ENCODE data around the gene FAM234B. TPM values are rescaled to one million over a fixed set of nuclear protein-coding genes. Genes with fewer than 3 reads are reported as not detected.

FAM234B gene, protein sequence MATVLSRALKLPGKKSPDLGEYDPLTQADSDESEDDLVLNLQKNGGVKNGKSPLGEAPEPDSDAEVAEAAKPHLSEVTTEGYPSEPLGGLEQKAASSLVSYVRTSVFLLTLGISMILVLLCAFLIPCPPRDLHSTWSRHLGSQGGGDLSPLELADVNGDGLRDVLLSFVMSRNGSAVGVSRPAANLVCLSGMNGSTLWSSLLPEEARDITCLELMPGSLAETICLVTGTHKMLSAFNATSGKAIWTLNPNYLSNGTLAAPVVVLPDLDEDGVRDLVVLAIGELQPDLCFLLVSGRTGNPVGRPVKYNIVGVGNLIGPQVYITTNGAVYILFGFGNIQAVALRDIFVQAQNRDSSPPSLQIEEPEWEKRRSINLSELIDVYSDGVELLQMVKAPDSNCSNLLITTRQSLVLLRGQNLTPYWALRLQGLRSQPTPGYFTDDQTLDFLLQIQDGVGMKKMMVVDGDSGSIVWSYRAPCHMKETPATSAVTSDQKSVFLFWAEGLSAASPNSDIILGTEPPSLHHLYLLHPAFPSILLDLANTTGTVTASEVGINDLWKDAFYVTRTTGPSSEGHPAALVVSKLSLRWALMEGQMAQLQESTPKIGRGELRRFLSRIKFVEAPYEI
- 1 to 10 TPM; 5.5 to 8.7 (median 6.6) TPM for total RNA-seq
- total RNA-seq (2013), result 6.1 TPM

DNA sequence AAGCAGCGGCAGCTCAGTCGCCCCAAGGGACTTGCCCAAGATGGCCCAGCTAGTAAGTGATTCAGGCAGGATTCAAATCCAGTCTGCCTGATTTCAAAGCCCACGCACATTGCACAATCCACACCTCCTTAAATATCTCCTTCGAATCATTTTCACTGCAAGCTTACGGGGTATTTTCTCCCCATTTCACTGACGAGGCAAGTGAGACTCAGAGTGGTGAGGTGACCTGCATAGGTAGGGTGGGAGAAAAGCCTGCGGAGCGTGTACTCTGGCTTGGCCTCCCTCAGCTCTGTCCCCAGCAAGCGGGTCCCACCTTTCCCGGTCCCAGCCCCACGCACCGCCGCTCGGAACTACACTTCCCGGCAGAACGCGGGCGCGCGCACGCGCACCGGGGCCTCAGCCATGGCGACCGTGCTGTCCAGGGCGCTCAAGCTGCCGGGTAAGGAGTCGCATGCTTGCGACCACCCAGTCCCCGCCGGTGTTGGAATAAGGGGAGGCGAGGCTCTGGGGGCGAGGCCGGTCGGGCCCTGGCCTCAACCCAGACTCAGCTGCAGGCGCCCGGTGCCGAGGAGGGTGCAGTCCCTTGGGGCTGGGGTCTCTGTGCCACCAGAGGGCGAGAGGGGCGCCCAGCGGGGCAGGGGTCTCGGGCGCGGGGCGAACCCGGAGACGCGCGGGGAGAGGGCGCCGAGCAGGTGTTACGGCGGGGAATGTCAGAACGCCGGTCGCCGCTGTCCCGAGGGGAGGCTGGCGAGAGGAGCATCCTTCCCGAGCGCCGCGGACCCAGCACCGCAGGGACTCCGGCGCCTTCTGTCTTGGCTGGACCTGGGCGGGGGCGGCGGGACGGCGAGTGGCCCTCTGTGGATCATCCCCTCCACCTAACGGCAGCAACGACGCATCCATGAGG is at the start of gene FAM234B:
TSS of gene FAM234B (plus strand) at position 380 of the 904 bp plus-strand sequence. CDS start at position 403, 23 bp downstream.
- intact Hi-C loops (cut with micrococcal nuclease), result no loop called here
- peak within 1 kb of the TSS in 1 of 2 donors; percentile 79 for H3K27ac Mint-ChIP-seq
- 3% methylated on average over 72 of the region's 74 CpGs for WGBS (ENCODE audit: insufficient coverage)

DNA sequence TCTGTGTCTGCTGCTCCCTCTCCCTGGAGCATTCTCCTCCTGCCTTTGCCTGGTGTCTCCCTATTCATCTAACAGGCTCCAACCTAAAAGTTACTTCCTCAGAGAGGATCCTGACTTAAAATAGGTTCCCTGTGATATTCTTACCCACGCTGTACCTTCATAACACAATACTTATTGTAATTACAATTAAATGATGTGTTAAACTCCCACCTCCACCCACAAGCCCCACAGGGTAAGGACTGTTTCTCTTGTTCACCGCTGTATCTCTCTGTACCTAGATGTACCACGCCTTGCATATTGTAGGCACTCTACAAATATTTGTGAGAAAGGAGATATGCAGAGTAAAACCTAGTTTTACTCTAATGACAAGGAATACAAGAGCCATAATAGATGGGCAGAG is 49.1 kb upstream of the FAM234B start:
- H3K9me3 ChIP-seq (ENCODE audit: control insufficient read depth, insufficient read depth, low read length), result no peaks in the 10 kb centered on the region
- Mint-ChIP-seq H3K27ac (no peak overlapping the region), H3K9me3 (no peaks in the 10 kb centered on the region), H3K4me3 (no peak overlapping the region), H3K27me3 (ENCODE audit: low read depth in 2 of 2) (no peaks in the 10 kb centered on the region), H3K36me3 (no peaks in the 10 kb centered on the region), H3K4me1 (peaks cover 23 to 39% of the 10 kb centered on the region in 2 donors)
- peaks cover 9% of the 10 kb centered on the region for H3K4me1 ChIP-seq (ENCODE audit: control insufficient read depth, insufficient read depth, low read length)
- no peak overlapping the region for H3K27ac ChIP-seq (ENCODE audit: low read length)
- intact Hi-C loops (cut with micrococcal nuclease), result no loop called here
- H3K36me3 ChIP-seq (ENCODE audit: control insufficient read depth, insufficient read depth, low read length), result no peaks in the 10 kb centered on the region
- DNase-seq (no peak), ATAC-seq (no peak)
- H3K4me3 ChIP-seq (ENCODE audit: low read length), result no peak overlapping the region
- H3K27me3 ChIP-seq (ENCODE audit: control insufficient read depth, insufficient read depth, low read length), result no peaks in the 10 kb centered on the region
- TF ChIP-seq, protein P1, sequence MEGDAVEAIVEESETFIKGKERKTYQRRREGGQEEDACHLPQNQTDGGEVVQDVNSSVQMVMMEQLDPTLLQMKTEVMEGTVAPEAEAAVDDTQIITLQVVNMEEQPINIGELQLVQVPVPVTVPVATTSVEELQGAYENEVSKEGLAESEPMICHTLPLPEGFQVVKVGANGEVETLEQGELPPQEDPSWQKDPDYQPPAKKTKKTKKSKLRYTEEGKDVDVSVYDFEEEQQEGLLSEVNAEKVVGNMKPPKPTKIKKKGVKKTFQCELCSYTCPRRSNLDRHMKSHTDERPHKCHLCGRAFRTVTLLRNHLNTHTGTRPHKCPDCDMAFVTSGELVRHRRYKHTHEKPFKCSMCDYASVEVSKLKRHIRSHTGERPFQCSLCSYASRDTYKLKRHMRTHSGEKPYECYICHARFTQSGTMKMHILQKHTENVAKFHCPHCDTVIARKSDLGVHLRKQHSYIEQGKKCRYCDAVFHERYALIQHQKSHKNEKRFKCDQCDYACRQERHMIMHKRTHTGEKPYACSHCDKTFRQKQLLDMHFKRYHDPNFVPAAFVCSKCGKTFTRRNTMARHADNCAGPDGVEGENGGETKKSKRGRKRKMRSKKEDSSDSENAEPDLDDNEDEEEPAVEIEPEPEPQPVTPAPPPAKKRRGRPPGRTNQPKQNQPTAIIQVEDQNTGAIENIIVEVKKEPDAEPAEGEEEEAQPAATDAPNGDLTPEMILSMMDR (IDR thresholded peaks at IDR 0.05), result no peak
- WGBS (ENCODE audit: insufficient coverage), result 100% methylated on average over 2 of the region's 3 CpGs

More for the DNA sequence above, at the start of gene FAM234B:
- TF ChIP-seq, protein P1 (IDR thresholded peaks at IDR 0.05), result no peak
- Histone ChIP-seq H3K27ac (ENCODE audit: low read length) (no peak within 1 kb of the TSS), H3K4me1 (ENCODE audit: control insufficient read depth, insufficient read depth, low read length) (peaks cover 10% of the 10 kb centered on the region), H3K4me3 (ENCODE audit: low read length) (peak within 1 kb of the TSS; percentile 94), H3K27me3 (ENCODE audit: control insufficient read depth, insufficient read depth, low read length) (no peaks in the 10 kb centered on the region), H3K36me3 (ENCODE audit: control insufficient read depth, insufficient read depth, low read length) (no peaks in the 10 kb centered on the region), H3K9me3 (ENCODE audit: control insufficient read depth, insufficient read depth, low read length) (no peaks in the 10 kb centered on the region)
- Mint-ChIP-seq H3K36me3 (no peaks in the 10 kb centered on the region), H3K4me1 (peaks cover 5 to 10% of the 10 kb centered on the region in 2 donors), H3K4me3 (peak within 1 kb of the TSS; percentile 89), H3K27me3 (ENCODE audit: low read depth in 2 of 2) (peaks cover 9 to 19% of the 10 kb centered on the region in 2 donors), H3K9me3 (no peaks in the 10 kb centered on the region)
- ATAC-seq, result peak; percentile 88 to 99 (median 95)
- peak; percentile 60 to 83 for DNase-seq

DNA sequence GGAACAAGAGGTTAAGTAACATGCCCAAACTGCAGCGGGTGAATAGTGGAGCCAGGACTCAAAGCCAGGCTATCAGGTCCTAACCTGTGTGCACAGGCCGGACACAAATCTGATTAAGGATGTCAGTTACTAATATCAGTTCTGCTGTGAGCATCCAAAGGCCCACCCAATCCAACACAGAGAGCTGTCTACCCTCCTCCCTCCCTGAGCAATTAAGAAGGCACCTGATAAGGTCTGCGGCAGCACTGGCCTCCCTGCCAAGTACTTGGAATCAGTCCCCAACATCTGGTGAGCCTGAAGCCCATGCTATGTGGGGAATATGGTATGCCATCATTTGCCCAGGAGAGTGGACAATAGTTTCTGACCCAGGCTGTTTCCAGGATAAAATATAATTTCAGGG is 48.0 kb upstream of the FAM234B start:
- 96% methylated on average over 3 of the region's 3 CpGs for WGBS (ENCODE audit: insufficient coverage)
- Histone ChIP-seq H3K27ac (ENCODE audit: low read length) (no peak overlapping the region), H3K9me3 (ENCODE audit: control insufficient read depth, insufficient read depth, low read length) (no peaks in the 10 kb centered on the region), H3K36me3 (ENCODE audit: control insufficient read depth, insufficient read depth, low read length) (no peaks in the 10 kb centered on the region), H3K4me3 (ENCODE audit: low read length) (no peak overlapping the region), H3K4me1 (ENCODE audit: control insufficient read depth, insufficient read depth, low read length) (peaks cover 14% of the 10 kb centered on the region), H3K27me3 (ENCODE audit: control insufficient read depth, insufficient read depth, low read length) (no peaks in the 10 kb centered on the region)
- TF ChIP-seq, protein P1 (IDR thresholded peaks at IDR 0.05), result no peak
- intact Hi-C loops (cut with micrococcal nuclease), result no loop called here
- H3K4me3 Mint-ChIP-seq, result no peak overlapping the region
- H3K27ac Mint-ChIP-seq, result no peak overlapping the region
- H3K36me3 Mint-ChIP-seq, result no peaks in the 10 kb centered on the region
- no peak for DNase-seq
- no peaks in the 10 kb centered on the region for H3K27me3 Mint-ChIP-seq (ENCODE audit: low read depth in 2 of 2)
- no peaks in the 10 kb centered on the region for H3K9me3 Mint-ChIP-seq
- H3K4me1 Mint-ChIP-seq, result peaks cover 29 to 49% of the 10 kb centered on the region in 2 donors
- ATAC-seq, result no peak
